ENCODE measurements around the gene RPP25L.

GRCh38 chr9:34562135-34562745 is 49.7 kb downstream of the RPP25L start:
- TF ChIP-seq, protein P1, sequence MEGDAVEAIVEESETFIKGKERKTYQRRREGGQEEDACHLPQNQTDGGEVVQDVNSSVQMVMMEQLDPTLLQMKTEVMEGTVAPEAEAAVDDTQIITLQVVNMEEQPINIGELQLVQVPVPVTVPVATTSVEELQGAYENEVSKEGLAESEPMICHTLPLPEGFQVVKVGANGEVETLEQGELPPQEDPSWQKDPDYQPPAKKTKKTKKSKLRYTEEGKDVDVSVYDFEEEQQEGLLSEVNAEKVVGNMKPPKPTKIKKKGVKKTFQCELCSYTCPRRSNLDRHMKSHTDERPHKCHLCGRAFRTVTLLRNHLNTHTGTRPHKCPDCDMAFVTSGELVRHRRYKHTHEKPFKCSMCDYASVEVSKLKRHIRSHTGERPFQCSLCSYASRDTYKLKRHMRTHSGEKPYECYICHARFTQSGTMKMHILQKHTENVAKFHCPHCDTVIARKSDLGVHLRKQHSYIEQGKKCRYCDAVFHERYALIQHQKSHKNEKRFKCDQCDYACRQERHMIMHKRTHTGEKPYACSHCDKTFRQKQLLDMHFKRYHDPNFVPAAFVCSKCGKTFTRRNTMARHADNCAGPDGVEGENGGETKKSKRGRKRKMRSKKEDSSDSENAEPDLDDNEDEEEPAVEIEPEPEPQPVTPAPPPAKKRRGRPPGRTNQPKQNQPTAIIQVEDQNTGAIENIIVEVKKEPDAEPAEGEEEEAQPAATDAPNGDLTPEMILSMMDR (conservative IDR thresholded peaks at IDR 0.05; ENCODE audit: low read depth, low read length) = peak; percentile 33
- no peak for TF ChIP-seq RAD21 (IDR thresholded peaks at IDR 0.05; ENCODE audit: low read length)
- no peak for TF ChIP-seq POLR2A (IDR thresholded peaks at IDR 0.05; ENCODE audit: low read depth, low read length)
- TF ChIP-seq CEBPB (IDR thresholded peaks at IDR 0.05; ENCODE audit: low read depth, low read length) = no peak
- TF ChIP-seq, protein P2, sequence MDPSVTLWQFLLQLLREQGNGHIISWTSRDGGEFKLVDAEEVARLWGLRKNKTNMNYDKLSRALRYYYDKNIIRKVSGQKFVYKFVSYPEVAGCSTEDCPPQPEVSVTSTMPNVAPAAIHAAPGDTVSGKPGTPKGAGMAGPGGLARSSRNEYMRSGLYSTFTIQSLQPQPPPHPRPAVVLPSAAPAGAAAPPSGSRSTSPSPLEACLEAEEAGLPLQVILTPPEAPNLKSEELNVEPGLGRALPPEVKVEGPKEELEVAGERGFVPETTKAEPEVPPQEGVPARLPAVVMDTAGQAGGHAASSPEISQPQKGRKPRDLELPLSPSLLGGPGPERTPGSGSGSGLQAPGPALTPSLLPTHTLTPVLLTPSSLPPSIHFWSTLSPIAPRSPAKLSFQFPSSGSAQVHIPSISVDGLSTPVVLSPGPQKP (IDR thresholded peaks at IDR 0.05; ENCODE audit: borderline replicate concordance, low read depth, low read length) = no peak
- no peak for TF ChIP-seq FOS (IDR thresholded peaks at IDR 0.05; ENCODE audit: low read depth, low read length)

All from IMR-90 (cell line).